ENCODE measurements around the gene NOC2L. TPM values are rescaled to one million over a fixed set of nuclear protein-coding genes. Genes with fewer than 3 reads are reported as not detected.

The NOC2L gene
- total RNA-seq, 1 donor from 2014 or later: 46.5 TPM

GRCh38 chr1:914891-915280 is 44.2 kb downstream of the NOC2L start:
- H3K4me1 ChIP-seq: no peaks in the 10 kb centered on the region
- H3K27ac ChIP-seq: no peak overlapping the region
- intact Hi-C loops (cut with DNase I): no loop called here
- H3K4me3 ChIP-seq: no peak overlapping the region
- H3K27me3 ChIP-seq (ENCODE audit: low read depth): peaks cover 98% of the 10 kb centered on the region
- no peaks in the 10 kb centered on the region for H3K9me3 ChIP-seq
- no peak for DNase-seq
- no peaks in the 10 kb centered on the region for H3K36me3 ChIP-seq
- no peak for TF ChIP-seq CTCF (IDR thresholded peaks at IDR 0.05)
- ATAC-seq: no peak

DNA sequence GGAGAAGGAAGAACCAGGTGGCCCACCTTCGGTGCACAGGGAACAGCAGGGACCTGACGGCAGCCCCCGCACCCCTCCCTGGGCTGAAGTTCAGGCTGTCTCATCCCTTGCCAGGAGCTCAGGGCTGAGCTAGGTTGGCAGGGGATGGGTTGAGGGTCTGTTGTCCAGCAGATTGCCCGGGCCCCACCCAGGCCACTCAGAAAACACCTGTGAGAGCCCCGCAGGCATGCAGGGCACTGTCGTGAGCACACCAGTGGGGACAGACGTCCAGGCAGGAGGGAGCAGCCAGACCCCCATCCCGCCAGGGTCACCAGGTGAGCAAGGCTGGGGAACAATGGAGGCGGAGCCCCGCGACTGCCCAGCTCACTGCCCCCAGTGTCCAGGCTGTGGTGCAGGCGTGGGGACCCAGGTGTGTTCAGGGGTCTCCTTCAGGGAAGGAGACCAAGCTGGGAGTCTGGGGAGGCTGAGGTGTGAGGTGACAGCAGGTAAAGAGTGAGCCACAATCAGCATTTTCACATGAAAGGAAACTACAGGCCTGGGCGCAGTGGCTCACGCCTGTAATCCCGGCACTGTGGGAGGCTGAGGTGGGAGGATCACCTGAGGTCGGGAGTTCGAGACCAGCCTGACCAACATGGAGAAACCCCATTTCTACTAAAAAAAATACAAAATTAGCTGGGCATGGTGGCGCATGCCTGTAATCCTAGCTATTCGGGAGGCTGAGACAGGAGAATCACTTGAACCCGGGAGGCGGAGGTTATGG is 44.7 kb downstream of the NOC2L start:
- Histone ChIP-seq H3K9me3 (no peaks in the 10 kb centered on the region), H3K4me1 (no peaks in the 10 kb centered on the region), H3K4me3 (no peak overlapping the region), H3K27me3 (ENCODE audit: low read depth) (peaks cover 93% of the 10 kb centered on the region), H3K27ac (no peak overlapping the region), H3K36me3 (no peaks in the 10 kb centered on the region)
- DNase-seq (no peak), ATAC-seq (no peak)
- intact Hi-C loops (cut with DNase I): no loop called here
- no peak for TF ChIP-seq CTCF (IDR thresholded peaks at IDR 0.05)

DNA sequence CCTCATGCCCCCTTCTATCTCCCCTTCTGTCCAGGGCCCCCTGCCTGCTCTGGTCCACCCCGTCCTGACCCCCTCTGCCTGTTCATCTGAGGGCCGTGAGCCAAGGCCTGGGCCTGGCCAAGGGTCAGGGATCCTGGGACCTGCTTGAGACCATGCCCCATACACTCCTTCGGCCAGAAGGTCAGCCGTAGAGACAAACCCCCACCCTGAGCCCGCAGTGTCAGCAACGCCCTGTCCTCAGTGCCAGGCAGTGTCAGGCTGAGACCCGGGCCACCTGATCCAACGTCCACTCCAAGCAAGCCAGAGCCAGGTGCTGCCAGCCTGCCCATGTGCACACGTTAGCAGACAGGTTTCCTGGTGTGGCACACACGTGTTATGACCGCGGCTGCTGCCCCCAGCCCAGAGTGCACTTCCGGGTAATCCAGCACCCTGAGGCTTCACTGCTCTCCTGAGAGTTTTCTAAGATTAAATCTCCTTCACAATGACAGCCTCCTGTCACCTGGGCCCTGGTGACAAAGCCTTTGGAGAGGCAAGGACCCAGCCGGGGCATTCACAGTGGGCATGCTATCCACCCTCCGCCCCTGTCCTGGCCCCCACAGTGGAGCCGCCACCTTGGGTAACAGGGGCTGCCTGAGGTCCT is 45.4 kb downstream of the NOC2L start:
- intact Hi-C loops (cut with DNase I): no loop called here
- no peaks in the 10 kb centered on the region for H3K9me3 ChIP-seq
- H3K36me3 ChIP-seq: no peaks in the 10 kb centered on the region
- DNase-seq (peak; percentile 44), ATAC-seq (no peak)
- peaks cover 86% of the 10 kb centered on the region for H3K27me3 ChIP-seq (ENCODE audit: low read depth)
- no peak overlapping the region for H3K27ac ChIP-seq
- no peak for TF ChIP-seq CTCF (IDR thresholded peaks at IDR 0.05)
- no peaks in the 10 kb centered on the region for H3K4me1 ChIP-seq
- H3K4me3 ChIP-seq: no peak overlapping the region

GRCh38 chr1:912740-913301 is 46.2 kb downstream of the NOC2L start:
- H3K36me3 ChIP-seq: no peaks in the 10 kb centered on the region
- no peak overlapping the region for H3K27ac ChIP-seq
- H3K27me3 ChIP-seq (ENCODE audit: low read depth): peaks cover 78% of the 10 kb centered on the region
- no peak overlapping the region for H3K4me3 ChIP-seq
- no peaks in the 10 kb centered on the region for H3K9me3 ChIP-seq
- no peak for TF ChIP-seq CTCF (IDR thresholded peaks at IDR 0.05)
- peak; percentile 43 for DNase-seq
- no peak for ATAC-seq
- no peaks in the 10 kb centered on the region for H3K4me1 ChIP-seq
- intact Hi-C loops (cut with DNase I): no loop called here

- DNase-seq (no peak), ATAC-seq (no peak)
- intact Hi-C loops (cut with DNase I): no loop called here
- no peak for TF ChIP-seq CTCF (IDR thresholded peaks at IDR 0.05)
- no peaks in the 10 kb centered on the region for H3K36me3 ChIP-seq
- no peak overlapping the region for H3K27ac ChIP-seq
- H3K4me3 ChIP-seq: no peak overlapping the region
- H3K9me3 ChIP-seq: no peaks in the 10 kb centered on the region
- peaks cover 71% of the 10 kb centered on the region for H3K27me3 ChIP-seq (ENCODE audit: low read depth)
- H3K4me1 ChIP-seq: no peaks in the 10 kb centered on the region
Observed at GRCh38 chr1:911875-912739, 46.9 kb downstream of the NOC2L start.
